ENCODE measurements around the gene C4orf54.

DNA sequence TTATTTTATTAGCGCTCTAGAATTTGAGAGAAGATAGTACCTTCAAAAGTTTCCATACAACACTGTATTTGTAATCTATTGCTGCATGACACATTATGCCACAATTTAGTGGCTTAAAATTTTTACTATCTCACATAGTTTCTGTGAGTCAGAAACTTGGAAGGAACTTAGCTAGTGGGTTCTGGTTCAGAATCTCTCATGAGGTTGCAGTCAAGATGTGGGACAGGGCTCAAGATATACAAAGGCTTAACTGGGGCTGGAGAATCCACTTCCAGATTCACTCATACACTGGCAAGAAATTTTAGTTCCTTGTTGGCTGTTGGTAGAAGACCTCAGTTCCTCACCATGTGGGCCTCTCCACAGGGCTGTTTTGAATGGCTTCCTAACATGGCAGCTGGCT lies 11.5 kb upstream of the C4orf54 start:
- TF ChIP-seq, protein P1, sequence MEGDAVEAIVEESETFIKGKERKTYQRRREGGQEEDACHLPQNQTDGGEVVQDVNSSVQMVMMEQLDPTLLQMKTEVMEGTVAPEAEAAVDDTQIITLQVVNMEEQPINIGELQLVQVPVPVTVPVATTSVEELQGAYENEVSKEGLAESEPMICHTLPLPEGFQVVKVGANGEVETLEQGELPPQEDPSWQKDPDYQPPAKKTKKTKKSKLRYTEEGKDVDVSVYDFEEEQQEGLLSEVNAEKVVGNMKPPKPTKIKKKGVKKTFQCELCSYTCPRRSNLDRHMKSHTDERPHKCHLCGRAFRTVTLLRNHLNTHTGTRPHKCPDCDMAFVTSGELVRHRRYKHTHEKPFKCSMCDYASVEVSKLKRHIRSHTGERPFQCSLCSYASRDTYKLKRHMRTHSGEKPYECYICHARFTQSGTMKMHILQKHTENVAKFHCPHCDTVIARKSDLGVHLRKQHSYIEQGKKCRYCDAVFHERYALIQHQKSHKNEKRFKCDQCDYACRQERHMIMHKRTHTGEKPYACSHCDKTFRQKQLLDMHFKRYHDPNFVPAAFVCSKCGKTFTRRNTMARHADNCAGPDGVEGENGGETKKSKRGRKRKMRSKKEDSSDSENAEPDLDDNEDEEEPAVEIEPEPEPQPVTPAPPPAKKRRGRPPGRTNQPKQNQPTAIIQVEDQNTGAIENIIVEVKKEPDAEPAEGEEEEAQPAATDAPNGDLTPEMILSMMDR (IDR thresholded peaks at IDR 0.05), result no peak
- TF ChIP-seq POLR2A (IDR thresholded peaks at IDR 0.05), result no peak

Measured in right lobe of liver (tissue), 4 donors.